Measurements from ENCODE around the gene IDNK.

IDNK gene

DNA sequence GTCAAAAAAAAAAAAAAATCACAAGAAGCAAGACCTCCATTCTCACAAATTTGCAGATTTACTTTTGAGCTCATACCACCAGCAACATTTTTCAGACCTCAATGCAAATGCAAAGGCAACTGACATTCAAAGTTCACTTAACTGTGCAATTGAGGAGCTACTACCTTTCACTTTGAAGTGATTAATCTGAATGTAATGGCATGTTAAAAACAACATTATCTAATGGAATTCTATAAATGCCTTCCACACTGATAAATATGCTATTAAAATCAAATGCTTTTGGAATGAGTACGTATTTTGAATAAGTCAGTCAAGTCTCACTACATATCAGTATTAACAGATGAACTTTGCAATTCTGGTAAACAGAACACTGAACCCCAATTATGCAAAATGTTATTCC is 52.5 kb downstream of the IDNK start:
- H4K20me1 ChIP-seq, result peaks cover 97% of the 10 kb centered on the region
- no peaks in the 10 kb centered on the region for H3K4me1 ChIP-seq
- H3K27me3 ChIP-seq, result no peaks in the 10 kb centered on the region
- H3K9ac ChIP-seq, result no peak overlapping the region
- no peak overlapping the region for H3K4me3 ChIP-seq
- no peaks in the 10 kb centered on the region for H3K9me3 ChIP-seq
- no peak overlapping the region for H3K27ac ChIP-seq
- no peak for TF ChIP-seq Cebpa-rat (IDR thresholded peaks at IDR 0.05)
- no peak overlapping the region for H3K4me2 ChIP-seq
- peaks cover 95% of the 10 kb centered on the region for H3K36me3 ChIP-seq

DNA sequence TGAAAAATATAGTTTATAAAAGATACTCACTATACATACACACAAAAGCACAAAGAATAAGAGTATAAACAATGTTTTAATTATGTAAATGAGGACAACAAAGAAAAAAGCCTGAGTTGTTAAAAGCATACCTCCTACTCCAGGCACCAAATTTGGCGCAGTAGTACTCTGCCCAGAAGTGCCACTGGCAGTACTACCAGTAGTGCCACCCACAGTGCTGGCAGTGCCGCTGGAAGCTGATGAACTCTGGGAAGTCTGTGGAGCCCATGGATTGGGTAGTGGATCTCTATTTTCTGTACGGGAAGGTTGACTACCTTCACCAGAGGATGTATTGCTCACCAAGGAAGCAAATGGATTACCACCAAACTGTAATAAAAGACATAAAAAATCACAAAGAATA is 54.7 kb downstream of the IDNK start:
- TF ChIP-seq Cebpa-rat (IDR thresholded peaks at IDR 0.05), result no peak

DNA sequence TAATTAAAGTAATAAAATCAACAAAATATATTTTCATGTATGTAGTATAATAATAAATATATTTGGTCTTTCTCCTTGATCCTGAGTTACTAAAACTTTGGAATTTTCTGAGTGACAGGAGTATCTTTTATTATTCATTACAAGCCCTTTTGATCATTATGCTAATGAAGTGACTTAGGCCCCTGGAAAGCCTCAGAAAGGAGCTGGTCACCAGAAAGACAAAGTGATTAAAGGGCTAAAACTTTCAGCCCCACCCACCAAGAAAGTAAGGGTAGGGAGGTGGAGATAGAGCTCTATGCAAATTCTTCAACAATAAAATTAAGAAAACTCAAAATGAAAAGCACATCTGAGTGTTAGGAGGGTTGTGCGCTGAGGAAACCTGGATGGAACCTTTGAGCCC is 57.3 kb downstream of the IDNK start:
- H3K27ac ChIP-seq, result no peak overlapping the region
- H3K4me3 ChIP-seq, result no peak overlapping the region
- no peak for TF ChIP-seq Cebpa-rat (IDR thresholded peaks at IDR 0.05)
- H3K4me1 ChIP-seq, result no peaks in the 10 kb centered on the region
- H3K4me2 ChIP-seq, result no peak overlapping the region
- peaks cover 99% of the 10 kb centered on the region for H4K20me1 ChIP-seq
- H3K9me3 ChIP-seq, result no peaks in the 10 kb centered on the region
- peaks cover 91% of the 10 kb centered on the region for H3K36me3 ChIP-seq
- H3K27me3 ChIP-seq, result no peaks in the 10 kb centered on the region
- H3K9ac ChIP-seq, result no peak overlapping the region

More for the DNA sequence above, 54.7 kb downstream of the IDNK start:
- Histone ChIP-seq H4K20me1 (peaks cover 98% of the 10 kb centered on the region), H3K36me3 (peaks cover 95% of the 10 kb centered on the region), H3K27me3 (no peaks in the 10 kb centered on the region), H3K4me1 (no peaks in the 10 kb centered on the region), H3K9ac (no peak overlapping the region), H3K4me3 (no peak overlapping the region), H3K9me3 (no peaks in the 10 kb centered on the region), H3K4me2 (no peak overlapping the region), H3K27ac (no peak overlapping the region)

DNA sequence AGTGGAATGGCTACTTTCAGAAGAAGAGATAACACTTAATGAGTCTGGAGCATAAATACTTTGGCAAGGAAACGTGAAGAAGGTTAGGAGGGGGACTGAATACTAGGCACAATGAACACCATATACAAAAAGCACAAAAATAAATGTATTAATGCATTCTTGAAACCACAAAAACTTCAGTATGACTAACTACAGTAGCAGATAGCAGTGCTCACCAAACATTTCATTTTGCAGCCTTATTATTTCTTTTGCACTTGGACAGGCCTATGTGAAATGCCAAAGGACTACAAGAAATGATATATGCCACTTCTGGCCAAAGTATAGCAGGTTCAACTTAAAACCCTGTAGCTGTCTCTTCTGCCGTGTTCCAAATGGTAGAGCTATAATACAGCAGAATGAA is 58.5 kb downstream of the IDNK start:
- no peak for TF ChIP-seq Cebpa-rat (IDR thresholded peaks at IDR 0.05)
- Histone ChIP-seq H3K27me3 (no peaks in the 10 kb centered on the region), H3K27ac (no peak overlapping the region), H3K9me3 (no peaks in the 10 kb centered on the region), H3K9ac (no peak overlapping the region), H3K4me1 (no peaks in the 10 kb centered on the region), H3K4me3 (no peak overlapping the region), H4K20me1 (peaks cover 99% of the 10 kb centered on the region), H3K4me2 (no peak overlapping the region), H3K36me3 (peaks cover 84% of the 10 kb centered on the region)

DNA sequence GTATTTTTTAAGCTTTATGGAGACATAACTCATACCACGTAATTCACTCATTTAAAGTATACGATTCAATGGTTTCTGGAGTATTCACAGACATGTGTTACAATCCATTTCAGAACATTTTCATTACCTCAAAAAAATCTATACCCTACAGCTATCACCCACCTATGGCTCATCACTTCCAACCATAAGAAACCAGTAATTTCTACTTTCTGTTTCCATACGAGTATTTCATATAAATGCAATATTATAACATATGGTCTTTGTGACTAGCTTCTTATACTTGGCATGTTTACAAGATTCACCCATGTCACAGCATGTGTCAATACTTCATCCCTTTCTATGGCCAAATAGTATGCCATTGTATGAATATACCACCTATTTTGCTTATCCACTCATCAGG is 66.0 kb downstream of the IDNK start:
- Histone ChIP-seq H3K27ac (no peak overlapping the region), H4K20me1 (peaks cover 100% of the 10 kb centered on the region), H3K4me3 (no peak overlapping the region), H3K9ac (no peak overlapping the region), H3K4me1 (no peaks in the 10 kb centered on the region), H3K27me3 (no peaks in the 10 kb centered on the region), H3K36me3 (peaks cover 22% of the 10 kb centered on the region), H3K4me2 (no peak overlapping the region), H3K9me3 (0 out of 2 replicates have a peak, but pooled peaks cover 4% of the 10 kb centered on the region)
- no peak for TF ChIP-seq Cebpa-rat (IDR thresholded peaks at IDR 0.05)

DNA sequence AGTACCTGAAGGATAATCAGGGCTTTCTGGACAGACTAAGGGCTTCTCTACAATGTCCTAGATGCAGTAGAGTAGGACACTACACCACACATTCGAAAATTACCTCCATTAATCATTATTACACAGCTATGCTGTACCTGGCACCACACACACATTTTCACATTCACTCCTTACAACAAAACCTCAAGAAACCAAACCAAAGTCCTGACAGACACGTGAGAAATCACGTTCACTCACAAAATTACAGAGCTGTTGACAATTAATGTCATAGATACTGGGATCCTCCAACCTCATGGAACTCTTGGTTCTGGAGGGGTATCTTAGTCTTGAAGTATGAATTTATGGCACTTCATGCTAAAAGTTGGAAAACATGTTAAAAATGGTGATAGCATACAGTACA is 68.5 kb downstream of the IDNK start:
- Histone ChIP-seq H3K4me3 (no peak overlapping the region), H3K27me3 (no peaks in the 10 kb centered on the region), H3K4me2 (no peak overlapping the region), H3K27ac (no peak overlapping the region), H3K9ac (no peak overlapping the region), H3K36me3 (peaks cover 9% of the 10 kb centered on the region), H3K9me3 (0 out of 2 replicates have a peak, but pooled peaks cover 4% of the 10 kb centered on the region), H3K4me1 (no peaks in the 10 kb centered on the region), H4K20me1 (peaks cover 100% of the 10 kb centered on the region)
- TF ChIP-seq Cebpa-rat (IDR thresholded peaks at IDR 0.05), result no peak
